Measurements from ENCODE around the gene COL3A1.

Gene COL3A1

DNA sequence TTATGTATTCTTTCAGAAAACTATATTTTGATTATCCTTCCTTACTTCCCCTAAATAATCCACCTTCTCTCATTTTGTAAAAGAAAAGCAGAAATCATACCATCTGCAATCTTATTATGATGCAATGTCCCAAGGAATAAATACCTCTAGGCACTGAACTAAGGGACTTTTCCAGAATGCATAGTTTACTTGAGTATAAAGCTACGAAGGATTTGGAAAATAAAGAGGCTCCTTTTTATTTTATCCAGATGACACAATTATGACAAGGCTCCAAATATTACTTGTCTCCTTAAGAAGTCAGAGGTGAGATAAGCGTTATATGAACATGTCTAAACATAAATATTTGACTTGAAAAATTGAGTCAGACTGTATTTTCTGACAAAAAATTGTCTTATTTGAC lies 72.1 kb downstream of the COL3A1 start:
- no peak for TF ChIP-seq POLR2AphosphoS5 (IDR thresholded peaks at IDR 0.05; ENCODE audit: low read depth, low read length)
- TF ChIP-seq TAF1 (IDR thresholded peaks at IDR 0.05; ENCODE audit: borderline replicate concordance, insufficient read depth, low read length), result no peak
- no peak for TF ChIP-seq FOXP2 (optimal IDR thresholded peaks at IDR 0.05; ENCODE audit: borderline replicate concordance, extremely low read depth, extremely low read length, insufficient read depth)
- no peak for TF ChIP-seq SIN3A (IDR thresholded peaks at IDR 0.05; ENCODE audit: borderline replicate concordance, insufficient read depth, low read length)
- TF ChIP-seq, protein P1, sequence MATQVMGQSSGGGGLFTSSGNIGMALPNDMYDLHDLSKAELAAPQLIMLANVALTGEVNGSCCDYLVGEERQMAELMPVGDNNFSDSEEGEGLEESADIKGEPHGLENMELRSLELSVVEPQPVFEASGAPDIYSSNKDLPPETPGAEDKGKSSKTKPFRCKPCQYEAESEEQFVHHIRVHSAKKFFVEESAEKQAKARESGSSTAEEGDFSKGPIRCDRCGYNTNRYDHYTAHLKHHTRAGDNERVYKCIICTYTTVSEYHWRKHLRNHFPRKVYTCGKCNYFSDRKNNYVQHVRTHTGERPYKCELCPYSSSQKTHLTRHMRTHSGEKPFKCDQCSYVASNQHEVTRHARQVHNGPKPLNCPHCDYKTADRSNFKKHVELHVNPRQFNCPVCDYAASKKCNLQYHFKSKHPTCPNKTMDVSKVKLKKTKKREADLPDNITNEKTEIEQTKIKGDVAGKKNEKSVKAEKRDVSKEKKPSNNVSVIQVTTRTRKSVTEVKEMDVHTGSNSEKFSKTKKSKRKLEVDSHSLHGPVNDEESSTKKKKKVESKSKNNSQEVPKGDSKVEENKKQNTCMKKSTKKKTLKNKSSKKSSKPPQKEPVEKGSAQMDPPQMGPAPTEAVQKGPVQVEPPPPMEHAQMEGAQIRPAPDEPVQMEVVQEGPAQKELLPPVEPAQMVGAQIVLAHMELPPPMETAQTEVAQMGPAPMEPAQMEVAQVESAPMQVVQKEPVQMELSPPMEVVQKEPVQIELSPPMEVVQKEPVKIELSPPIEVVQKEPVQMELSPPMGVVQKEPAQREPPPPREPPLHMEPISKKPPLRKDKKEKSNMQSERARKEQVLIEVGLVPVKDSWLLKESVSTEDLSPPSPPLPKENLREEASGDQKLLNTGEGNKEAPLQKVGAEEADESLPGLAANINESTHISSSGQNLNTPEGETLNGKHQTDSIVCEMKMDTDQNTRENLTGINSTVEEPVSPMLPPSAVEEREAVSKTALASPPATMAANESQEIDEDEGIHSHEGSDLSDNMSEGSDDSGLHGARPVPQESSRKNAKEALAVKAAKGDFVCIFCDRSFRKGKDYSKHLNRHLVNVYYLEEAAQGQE (IDR thresholded peaks at IDR 0.05; ENCODE audit: insufficient read depth in 1 of 2, low read depth in 2 of 2, low read length in 2 of 2), result no peak

DNA sequence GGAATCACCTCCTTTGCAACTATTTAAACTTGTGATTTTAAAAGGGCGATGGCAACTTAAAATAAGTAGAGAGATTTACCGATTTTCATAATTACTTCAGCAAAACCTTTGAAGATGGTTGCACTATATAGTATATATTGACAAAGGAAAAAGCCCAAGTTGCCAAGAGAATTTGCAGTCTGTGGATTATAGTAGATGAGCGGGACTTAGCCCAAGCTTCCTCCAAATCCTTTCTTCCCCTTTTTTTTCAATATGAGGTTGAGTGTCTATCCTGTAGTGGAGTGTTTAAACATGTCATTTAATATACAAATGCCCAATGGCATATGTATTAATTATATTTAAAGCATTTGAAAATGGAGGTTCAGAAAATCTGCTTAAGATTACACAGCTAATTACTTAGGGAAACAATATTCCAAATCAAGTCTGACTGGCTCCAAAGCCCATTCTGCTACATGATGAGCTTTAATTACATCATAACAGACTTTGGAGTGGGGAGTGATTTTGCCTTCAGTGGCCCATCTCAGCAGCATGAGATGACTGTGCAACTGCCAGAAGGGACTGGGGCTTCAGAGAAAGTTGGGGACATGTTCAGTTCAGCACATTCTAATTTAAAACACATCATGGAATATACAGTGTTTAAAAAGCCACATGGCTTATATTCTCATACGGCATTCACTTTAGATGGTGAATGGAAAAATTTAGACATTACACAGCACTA lies 73.2 kb downstream of the COL3A1 start:
- no peak for TF ChIP-seq SIN3A (IDR thresholded peaks at IDR 0.05; ENCODE audit: borderline replicate concordance, insufficient read depth, low read length)
- TF ChIP-seq TAF1 (IDR thresholded peaks at IDR 0.05; ENCODE audit: borderline replicate concordance, insufficient read depth, low read length), result no peak
- TF ChIP-seq, protein P1 (IDR thresholded peaks at IDR 0.05; ENCODE audit: insufficient read depth in 1 of 2, low read depth in 2 of 2, low read length in 2 of 2), result no peak
- no peak for TF ChIP-seq POLR2AphosphoS5 (IDR thresholded peaks at IDR 0.05; ENCODE audit: low read depth, low read length)
- TF ChIP-seq FOXP2 (optimal IDR thresholded peaks at IDR 0.05; ENCODE audit: borderline replicate concordance, extremely low read depth, extremely low read length, insufficient read depth), result no peak

GRCh38 chr2:189048189-189048588 lies 74.0 kb downstream of the COL3A1 start:
- TF ChIP-seq, protein P1 (IDR thresholded peaks at IDR 0.05; ENCODE audit: insufficient read depth in 1 of 2, low read depth in 2 of 2, low read length in 2 of 2), result no peak
- TF ChIP-seq TAF1 (IDR thresholded peaks at IDR 0.05; ENCODE audit: borderline replicate concordance, insufficient read depth, low read length) (no peak), FOXP2 (optimal IDR thresholded peaks at IDR 0.05; ENCODE audit: borderline replicate concordance, extremely low read depth, extremely low read length, insufficient read depth) (no peak), POLR2AphosphoS5 (IDR thresholded peaks at IDR 0.05; ENCODE audit: low read depth, low read length) (no peak), SIN3A (IDR thresholded peaks at IDR 0.05; ENCODE audit: borderline replicate concordance, insufficient read depth, low read length) (no peak)

GRCh38 chr2:189049709-189050164 lies 75.6 kb downstream of the COL3A1 start:
- TF ChIP-seq, protein P1 (IDR thresholded peaks at IDR 0.05; ENCODE audit: insufficient read depth in 1 of 2, low read depth in 2 of 2, low read length in 2 of 2), result no peak
- TF ChIP-seq SIN3A (IDR thresholded peaks at IDR 0.05; ENCODE audit: borderline replicate concordance, insufficient read depth, low read length) (no peak), TAF1 (IDR thresholded peaks at IDR 0.05; ENCODE audit: borderline replicate concordance, insufficient read depth, low read length) (no peak), POLR2AphosphoS5 (IDR thresholded peaks at IDR 0.05; ENCODE audit: low read depth, low read length) (no peak), FOXP2 (optimal IDR thresholded peaks at IDR 0.05; ENCODE audit: borderline replicate concordance, extremely low read depth, extremely low read length, insufficient read depth) (no peak)
